GM18499 (cell line): Measurements from ENCODE around the gene TOPBP1.

ENCODE experiments used
- ATAC-seq: cut with Tn5 transposase; IDR thresholded peaks from one replicate; pipeline ENCODE4 v1.9.1; 2021; ENCODE audit warnings: moderate number of reproducible peaks; ENCODE audit not compliant: insufficient read depth, unreplicated experiment

The TOPBP1 gene

DNA sequence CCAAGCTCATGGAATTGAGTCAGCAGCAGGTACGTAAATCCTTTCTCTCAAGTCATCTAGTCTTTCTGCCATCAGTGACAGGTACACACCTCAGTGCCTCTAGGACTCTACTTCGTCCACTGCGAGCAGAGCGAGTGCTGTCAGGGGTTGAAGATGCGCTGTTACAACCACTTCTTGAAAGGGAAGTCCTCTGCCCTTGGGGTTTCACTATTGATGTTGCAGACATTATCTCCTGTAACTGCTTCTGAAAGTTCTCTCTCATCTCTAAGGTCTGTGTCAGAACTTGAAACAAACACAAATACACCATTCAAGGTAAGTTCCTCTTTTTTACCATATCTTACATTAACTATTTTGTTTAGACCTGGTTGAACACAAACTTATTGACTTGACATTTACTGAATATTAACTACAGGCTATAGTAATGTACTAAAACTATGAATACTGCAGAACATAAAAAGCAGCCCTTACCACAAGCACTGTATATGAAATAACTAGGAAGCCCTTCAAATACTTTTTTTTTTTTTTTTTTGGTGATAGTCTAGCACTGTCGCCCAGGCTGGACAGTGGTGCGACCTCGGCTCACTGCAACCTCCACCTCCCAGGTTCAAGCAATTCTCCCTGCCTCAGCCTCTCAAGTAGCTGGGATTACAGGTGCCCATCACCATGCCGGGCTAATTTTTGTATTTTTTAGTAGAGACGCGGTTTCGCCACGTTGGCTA, 41.5 kb downstream of the TOPBP1 start:
- peak; percentile 98 for ATAC-seq

DNA sequence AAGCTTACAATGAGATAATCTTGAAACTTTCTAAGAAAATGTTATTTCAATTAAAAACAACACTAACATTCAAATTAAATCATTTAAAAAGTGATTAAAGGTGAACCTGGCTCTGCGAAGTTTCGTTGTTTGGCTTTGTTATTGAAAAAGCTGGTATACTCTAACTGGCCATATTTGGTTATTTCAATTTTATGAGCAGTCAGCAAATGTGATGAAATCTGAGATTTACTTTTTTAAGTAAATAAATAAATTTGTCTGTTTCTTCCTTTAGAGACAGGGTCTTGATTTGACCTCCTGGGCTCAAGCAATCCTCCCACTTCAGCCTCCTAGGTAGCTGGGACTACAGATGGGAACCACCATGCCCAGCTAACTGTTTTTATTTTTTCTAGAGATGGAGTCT, 50.2 kb downstream of the TOPBP1 start:
- no peak for ATAC-seq

DNA sequence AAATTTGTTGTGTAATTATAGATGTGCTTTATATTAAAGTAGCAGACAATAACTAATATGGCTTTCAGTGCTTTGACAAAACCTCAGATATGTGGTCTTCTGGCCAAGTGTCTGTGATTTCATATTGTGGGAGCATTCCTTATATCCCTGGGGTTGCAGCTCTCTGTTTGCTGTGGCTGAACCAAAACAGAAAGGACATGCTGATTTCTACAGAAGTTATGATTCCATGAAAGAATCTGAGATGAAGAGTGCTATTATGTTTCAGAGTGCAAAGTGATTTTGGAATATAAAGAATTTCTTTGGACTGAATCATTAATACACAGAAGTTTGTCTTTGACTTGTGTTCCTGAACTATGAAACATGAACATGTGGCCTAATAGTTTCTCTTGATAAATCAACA, 51.7 kb downstream of the TOPBP1 start:
- no peak for ATAC-seq

DNA sequence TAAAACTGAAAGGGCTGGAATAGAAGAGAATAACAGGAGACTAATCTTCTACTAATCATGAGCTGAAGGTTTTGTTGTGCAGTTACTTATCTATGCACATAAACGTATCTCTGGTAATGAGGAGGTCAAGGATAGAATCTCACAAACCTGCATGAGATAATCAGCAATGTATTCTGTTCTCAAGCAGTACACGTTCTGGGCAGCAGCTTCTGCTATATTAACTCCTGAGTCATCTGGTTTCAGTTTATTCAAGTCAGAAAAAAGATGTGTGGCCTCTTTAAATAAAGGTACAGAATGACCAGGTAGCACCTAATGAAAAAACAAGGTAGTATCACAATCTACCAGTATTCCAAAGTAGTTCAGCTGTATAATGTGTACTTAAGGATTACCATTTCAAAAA, 53.4 kb downstream of the TOPBP1 start:
- no peak for ATAC-seq

DNA sequence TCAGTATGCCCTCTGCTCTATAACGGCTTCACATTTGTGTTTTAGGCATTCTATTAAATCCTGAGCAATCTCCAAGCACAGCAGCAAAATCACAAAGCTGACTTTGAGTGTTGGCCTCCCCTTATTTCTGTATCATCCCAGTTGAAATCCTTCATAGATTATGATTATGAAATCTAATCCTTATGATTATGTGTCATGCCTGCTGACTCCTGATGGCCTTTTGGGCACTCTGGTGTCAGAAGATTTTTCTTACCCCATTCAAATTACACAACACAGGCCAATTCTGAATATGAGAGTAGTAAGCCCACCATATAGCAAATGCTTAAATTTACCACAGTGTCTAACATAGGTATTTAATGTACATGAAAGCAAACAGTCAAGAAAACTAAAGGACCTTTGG, 53.9 kb downstream of the TOPBP1 start:
- no peak for ATAC-seq

DNA sequence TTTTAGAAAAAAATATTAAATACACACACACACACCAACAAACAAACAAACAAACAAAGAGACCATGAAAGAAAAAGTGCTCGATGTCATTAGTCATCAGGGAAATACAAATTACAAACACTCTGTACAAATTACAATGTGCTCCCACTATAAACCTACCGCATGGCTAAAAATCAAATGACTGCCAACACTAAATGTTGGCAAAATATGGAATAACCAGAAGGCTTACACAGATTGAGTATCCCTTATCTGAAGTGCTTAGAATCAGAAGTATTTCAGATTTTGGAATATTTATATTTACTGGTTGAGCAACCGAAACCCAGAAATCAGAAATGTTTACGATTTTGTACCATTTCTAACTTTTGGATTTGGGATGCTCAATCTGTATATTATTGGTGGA, 54.8 kb downstream of the TOPBP1 start:
- ATAC-seq, result no peak

DNA sequence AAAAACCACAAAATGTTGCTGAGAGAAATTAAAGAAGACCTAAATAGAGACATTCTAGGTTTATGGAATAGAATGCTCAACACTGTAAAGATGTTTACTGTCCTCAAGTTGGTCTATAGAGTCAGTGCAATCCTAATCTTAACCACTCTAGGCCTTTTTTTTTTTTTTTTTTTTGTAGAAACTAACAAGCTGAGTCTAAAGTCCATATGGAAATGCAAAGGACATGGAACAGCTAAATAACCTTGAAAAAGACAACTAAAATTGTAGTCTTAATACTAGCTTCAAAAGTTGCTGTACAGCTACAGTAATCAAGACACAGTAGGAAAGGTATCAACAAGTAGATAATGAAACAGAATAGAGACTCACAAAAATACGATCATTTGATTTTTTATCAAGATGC, 55.4 kb downstream of the TOPBP1 start:
- ATAC-seq, result no peak

DNA sequence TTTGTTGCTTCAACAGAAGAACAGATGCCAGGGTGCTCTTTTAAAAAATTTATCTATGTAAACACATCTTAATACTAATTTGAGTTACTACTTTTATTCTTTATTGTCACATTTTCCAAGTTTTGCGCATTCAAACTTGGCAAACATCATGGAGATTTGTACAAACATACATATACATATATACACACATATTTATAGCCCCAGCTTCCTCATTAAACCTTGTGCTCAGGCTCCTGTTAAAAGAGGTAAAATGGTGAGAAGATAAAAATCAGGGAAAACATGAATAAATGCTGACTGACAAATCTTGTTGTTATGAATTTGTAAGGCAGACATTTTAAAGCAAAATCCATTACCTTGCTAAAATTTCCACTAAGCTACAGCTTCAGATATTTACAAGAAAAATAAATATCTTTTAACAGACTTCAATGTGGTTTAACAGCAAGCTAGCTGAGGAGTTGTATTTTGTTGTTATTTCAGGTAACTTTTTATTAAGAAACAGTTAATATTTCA, 61.1 kb downstream of the TOPBP1 start:
- no peak for ATAC-seq

DNA sequence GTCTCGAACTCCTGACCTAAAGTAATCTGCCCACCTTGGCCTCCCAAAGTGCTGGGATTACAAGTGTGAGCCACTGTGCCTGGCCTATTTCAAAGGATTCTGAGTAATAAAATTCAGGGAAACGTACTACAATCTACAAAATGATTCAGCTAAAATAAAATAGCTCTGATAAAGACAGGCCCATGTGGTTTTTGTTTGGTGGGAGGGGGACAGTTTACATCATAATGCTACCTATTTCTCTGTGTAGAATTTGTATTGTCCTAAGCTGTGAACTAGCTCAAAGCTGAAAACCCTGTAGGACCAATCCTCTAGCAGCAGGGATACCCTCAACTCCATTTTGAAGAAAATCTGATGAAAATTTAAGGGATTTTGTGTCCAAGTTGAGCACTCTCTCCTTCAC, 62.5 kb downstream of the TOPBP1 start:
- no peak for ATAC-seq

DNA sequence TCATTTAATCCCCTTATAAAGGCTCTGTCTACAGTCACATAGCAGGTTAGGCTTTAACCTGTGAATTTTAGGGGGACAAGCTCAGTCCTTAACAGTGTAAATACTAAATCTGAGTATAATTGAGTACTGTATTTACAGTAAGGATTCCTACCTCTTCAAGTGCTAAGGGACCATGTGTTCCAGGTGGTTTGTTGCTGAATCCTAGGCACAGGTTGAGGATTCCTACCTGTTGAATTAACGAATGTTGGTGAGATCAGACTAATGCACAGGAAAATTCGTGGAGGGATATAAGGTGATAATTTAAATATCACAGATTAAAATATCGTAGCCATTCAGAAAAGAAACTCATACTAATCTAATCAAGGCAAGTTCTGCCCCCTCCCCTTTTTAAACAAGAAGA, 63.3 kb downstream of the TOPBP1 start:
- no peak for ATAC-seq

DNA sequence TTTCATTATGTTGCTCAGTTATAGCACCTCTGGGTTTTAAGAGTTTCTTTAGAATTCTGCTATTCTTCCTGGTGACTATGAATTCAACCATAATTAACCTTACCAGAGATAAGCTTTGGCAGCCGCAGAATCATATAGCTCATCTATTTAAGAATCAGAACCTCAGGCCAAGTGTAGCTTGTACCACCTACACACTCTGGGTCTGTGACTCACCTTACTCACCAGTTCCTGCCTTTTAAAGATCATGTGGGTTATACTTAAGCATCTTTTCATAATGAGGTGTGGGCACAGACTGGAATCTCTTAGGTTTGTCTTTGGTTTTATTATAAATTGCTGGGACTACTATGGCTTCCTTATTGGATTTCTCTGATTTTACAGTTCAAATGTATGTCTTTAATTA, 66.4 kb downstream of the TOPBP1 start:
- ATAC-seq, result no peak

DNA sequence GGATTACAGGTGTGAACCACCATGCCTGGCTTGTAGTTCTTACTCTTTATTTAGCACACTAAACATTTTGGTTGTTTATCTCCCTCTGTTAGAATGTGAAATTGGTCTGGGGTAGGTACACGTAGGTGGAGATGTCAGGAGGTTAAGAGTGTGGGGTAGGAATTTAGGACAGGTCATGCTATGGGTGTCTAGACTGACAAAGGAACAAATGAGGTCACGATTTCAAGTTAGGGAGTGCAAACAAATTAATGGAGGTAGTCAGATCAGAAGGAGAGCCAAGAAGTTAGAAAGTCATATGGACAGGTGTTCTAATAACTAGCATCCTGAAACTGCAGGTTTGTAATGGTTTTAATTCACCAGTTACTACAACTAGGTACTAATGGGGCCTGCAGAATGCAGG, 68.5 kb downstream of the TOPBP1 start:
- no peak for ATAC-seq

DNA sequence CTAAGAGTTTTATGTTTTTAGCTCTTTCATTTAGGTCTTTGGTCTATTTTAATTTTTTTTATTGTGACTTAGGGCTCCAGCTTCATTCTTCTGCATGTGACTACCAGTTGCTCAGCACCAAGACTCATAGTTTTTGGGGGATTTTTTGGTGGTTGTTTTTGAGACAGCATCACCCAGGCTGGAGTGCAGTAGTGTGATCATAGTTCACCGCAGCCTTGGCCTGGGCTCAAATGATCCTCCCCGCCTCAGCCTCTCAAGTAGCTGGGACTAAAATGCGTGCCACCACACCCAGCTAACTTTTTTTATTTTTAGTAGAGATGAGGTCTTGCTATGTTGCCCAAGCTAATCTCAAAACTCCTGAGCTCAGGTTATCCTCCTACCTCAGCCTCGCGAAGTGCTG, 68.9 kb downstream of the TOPBP1 start:
- no peak for ATAC-seq

DNA sequence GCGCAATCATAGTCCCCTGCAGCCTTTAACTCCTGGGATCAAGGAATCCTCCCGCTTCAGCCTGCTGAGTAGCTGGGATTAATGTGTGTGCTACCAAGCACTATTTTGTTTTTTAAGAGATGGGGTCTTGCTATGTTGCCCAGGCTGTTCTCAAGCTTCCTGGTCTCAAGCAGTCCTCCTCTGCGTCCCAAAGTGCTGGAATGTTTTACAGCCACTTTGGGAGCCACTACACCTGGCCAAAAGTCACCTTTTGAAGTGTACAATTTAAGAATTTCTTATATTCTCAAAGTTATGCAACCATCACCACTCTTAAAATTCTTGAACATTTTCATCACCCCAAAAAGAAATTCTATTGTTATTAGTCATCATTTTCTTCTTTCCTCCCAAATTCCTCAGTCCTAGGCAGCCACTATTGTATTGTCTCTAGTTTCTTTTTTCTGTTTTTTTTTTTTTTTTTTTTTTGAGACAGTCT, 70.4 kb downstream of the TOPBP1 start:
- ATAC-seq, result no peak

DNA sequence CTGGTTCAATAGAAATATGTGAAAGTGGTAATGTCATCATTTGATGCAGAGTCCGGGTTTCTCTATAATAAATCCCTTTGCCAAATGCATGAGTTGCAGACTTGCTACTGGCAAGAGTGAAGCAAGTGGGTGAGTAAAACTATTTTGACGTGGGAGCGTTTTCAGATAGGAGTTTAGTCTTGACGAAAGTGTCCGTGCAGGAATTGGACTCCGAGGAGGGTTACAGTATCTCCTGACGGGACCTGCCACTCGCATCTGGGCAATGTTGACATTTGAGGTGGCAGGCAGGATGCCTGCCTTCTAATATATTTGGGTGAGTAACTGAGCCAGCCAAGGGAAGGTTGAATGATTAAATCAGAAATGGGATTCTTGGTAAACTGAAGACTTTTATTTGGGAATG, 72.2 kb downstream of the TOPBP1 start:
- ATAC-seq, result no peak

DNA sequence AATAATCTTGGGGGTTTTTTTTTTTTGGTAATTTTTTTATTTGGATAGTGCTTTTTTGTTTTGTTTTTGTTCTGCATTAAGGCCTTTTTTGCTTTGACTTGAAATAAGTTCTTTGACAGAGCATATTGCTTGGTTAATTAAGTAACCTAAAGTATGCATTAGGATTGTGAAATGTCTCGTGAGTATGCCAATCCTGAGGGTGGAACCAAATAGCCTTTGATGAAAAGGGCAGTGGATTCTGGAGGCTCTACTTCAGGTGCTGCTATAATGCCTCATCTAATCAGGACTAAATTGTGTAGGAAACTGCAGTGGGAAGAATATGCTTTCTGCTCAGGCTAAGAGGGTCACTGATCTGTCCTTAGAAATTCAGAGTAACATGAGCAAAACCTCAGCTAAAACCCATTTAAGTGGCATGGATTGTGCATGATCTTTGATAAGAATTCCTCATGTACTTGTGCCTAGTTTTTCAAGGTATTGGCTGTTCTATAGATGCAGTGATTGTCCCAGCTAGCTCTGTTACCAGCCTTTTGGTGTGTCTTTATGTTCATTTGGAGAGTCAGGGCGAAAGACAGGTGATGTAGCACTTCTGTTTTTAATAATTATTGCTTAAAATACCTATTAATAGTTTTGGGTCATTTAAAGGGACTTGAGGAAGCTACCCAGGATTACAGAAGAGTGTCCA, 72.8 kb downstream of the TOPBP1 start:
- ATAC-seq, result no peak

DNA sequence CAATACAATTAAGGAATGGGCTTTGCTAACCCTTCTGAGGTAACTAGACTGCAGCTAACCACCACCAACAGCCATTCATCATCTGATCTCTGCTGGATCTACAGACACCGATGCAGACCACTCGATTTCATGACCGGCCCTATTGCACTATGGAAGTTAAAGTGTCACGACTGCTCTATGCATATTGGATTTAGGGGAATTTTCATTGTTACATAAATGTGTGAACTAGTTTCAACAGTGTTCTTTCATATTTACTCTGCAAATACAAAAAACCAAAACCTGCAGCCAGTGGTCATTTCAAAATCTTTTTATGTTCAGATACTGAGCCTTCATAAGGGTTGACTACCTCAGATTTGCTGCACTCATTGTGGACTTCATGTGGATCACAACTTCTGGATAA, 73.7 kb downstream of the TOPBP1 start:
- no peak for ATAC-seq

DNA sequence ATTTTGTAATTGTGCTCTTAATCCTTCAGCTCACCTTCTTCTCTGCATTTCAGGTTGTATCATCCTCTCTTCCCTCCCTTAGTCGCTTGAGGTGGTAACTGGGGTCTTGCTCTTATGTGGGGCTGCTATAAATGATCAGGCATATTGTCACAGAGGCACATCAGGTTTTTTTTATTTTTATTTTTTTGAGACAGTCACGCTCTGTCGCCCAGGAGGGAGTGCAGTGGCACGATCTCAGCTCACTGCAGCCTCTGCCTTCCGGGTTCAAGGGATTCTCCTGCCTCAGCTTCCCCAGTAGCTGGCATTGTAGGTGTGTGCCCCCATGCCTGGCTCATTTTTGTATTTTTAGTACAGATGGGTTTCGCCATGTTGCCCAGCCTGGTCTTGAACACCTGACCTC, 78.3 kb downstream of the TOPBP1 start:
- ATAC-seq, result no peak

DNA sequence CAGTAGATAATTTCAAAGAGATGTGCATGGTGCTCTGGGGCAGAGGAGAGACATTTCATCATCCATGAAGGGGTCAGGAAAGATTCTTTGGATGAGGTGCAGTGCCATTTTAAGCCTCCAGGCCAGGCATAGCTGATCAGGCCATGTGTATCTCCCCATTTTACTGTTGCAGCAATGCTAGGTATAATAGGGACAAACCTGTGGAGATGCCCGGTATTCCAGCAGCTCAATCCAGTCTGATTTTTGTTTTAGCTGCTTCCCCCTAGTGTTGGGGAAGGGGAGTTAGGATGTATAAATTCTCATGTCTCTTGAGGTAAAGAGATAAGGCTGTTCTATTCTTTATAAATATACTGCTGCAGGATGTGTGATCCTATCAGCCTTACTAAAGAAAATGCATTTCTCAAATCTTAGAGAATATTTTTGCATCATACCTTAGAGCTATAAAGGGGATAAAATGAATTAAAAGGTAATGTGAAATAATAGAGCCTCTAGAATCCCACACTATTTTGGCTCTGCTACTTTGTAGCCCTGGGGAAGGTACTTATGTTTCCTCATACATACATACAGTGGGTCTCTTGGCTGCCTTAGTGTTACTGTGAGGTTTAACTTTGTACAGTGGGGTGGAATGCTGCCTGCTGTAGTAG, 83.1 kb downstream of the TOPBP1 start:
- no peak for ATAC-seq

DNA sequence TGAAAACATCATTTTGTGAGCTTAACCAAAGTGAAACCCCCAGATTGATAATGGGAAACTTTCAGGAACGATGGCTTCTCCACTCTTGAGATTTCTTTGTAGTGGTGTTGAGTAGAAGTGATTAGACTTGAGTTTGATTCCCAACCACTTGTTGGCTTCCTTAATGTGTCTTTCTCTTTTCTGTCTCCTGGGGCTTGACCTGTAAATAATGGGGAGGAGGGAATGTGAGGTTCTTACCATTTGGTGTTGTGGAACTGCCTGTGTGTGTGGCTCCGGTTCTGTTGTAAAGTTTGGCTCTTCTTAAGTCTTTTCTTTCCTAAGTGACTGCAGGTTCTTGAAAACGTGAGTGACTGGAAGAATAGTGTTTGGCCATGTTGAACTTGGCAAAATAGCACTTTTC, 85.6 kb downstream of the TOPBP1 start:
- no peak for ATAC-seq

DNA sequence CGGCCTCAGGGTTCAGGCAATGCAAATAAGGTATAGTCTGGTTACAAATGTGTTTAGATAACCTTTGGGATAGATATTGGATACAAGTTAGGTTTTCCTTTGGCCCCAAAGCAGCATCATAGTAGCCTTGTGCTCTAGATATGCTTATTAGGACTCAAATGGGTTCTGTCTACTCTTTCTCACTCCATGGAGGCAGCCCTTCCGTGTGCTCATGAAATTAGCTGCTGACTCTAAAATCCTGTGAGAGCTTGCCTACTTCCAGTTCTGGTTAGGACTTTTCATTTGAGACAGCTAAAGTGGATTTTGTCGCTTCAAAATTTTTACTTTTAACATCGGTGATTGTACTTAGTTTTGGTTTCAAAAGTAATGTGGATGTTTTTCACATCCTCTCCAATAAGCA, 86.7 kb downstream of the TOPBP1 start:
- ATAC-seq, result no peak
